T47D (cell line): ENCODE data around the gene CSAD.
"Not testable (repeated sequence)": the region's sequence is repeated elsewhere in the genome, so short reads cannot be mapped to it uniquely, and the experiment has no call there.

Experiments
- DNase-seq, 2 experiments: peaks; one replicate each; pipeline versions ENCODE4 v3.0.0 to v3.0.0-alpha.2; 2011 to 2012; ENCODE audit warnings: low read depth in 1 of 2, low spot score in 1 of 2
- JUND ChIP-seq: IDR thresholded peaks from 2 replicates; pipeline ENCODE4 v1.6.1; 2012; ENCODE audit warnings: low read depth
- in situ Hi-C: cut with HindIII; loops from 2 replicates; pipeline ENCODE4 v1.10.0; 2016; ENCODE audit warnings: low sequenced_read_pairs, low pct_unique_long_range_greater_than_20kb

The CSAD gene

GRCh38 chr12:53214221-53214620, 33.5 kb upstream of the CSAD start:
- no peak for TF ChIP-seq JUND
- DNase-seq = no peak
- in situ Hi-C loops = no loop called here

- in situ Hi-C loops = no loop called here
- DNase-seq = peak; percentile 80 to 89
- no peak for TF ChIP-seq JUND
These were observed 32.6 kb upstream of the CSAD start for GRCh38 chr12:53213348-53213747.

GRCh38 chr12:53212931-53213330, 32.2 kb upstream of the CSAD start:
- in situ Hi-C loops = no loop called here
- DNase-seq = no peak
- TF ChIP-seq JUND = no peak

GRCh38 chr12:53211476-53212381, 31.0 kb upstream of the CSAD start:
- in situ Hi-C loops = no loop called here
- no peak for TF ChIP-seq JUND
- DNase-seq = no peak

GRCh38 chr12:53210843-53211242, 30.1 kb upstream of the CSAD start:
- TF ChIP-seq JUND = no peak
- DNase-seq = no peak
- in situ Hi-C loops = no loop called here

- TF ChIP-seq JUND = no peak
- DNase-seq = no peak
- in situ Hi-C loops = no loop called here
These were observed 28.2 kb upstream of the CSAD start for GRCh38 chr12:53208877-53209463.

- no peak for DNase-seq
- in situ Hi-C loops = no loop called here
- TF ChIP-seq JUND = no peak
These were observed 27.7 kb upstream of the CSAD start for GRCh38 chr12:53208435-53208834.

- no peak for TF ChIP-seq JUND
- in situ Hi-C loops = no loop called here
- DNase-seq = no peak
These were observed 26.3 kb upstream of the CSAD start, which contains the start of gene ITGB7 for GRCh38 chr12:53207042-53207441. Gene ITGB7, minus strand, starts transcription at chr12:53207251. Its CDS starts 6,808 bp downstream, at chr12:53200443.

- in situ Hi-C loops = no loop called here
- no peak for TF ChIP-seq JUND
- DNase-seq = no peak
These were observed 25.2 kb upstream of the CSAD start for GRCh38 chr12:53205747-53206419.

- DNase-seq = no peak
- no peak for TF ChIP-seq JUND
- in situ Hi-C loops = no loop called here
These were observed 23.6 kb upstream of the CSAD start for GRCh38 chr12:53204351-53204750.

GRCh38 chr12:53202316-53202715, 21.6 kb upstream of the CSAD start:
- in situ Hi-C loops, DNase-seq: not testable (repeated sequence)

- DNase-seq = no peak
- TF ChIP-seq JUND = no peak
- in situ Hi-C loops = no loop called here
These were observed 20.9 kb upstream of the CSAD start for GRCh38 chr12:53201639-53202038.

GRCh38 chr12:53201177-53201541, 20.4 kb upstream of the CSAD start:
- TF ChIP-seq JUND = no peak
- DNase-seq = no peak
- in situ Hi-C loops = no loop called here
